B cell (primary cell): ENCODE measurements around the gene FIGNL2. TPM values are rescaled to one million over a fixed set of nuclear protein-coding genes. Genes with fewer than 3 reads are reported as not detected.
A peak's percentile ranks its signal among the peaks of the same experiment; 100 is the strongest.
"Not testable (repeated sequence)": the region's sequence is repeated elsewhere in the genome, so short reads cannot be mapped to it uniquely, and the experiment has no call there.

Experiments
- ATAC-seq: fragments of 200-7000 bp; cut with Tn5 transposase; one replicate; pipeline ENCODE4 v1.10.0; 2021; ENCODE audit warnings: low read depth, mild to moderate bottlenecking, moderate number of reproducible peaks, moderate library complexity
- CTCF ChIA-PET: fragments of 350-600 bp; sonication (Branson Sonifier 250); formaldehyde crosslinking; loops from one replicate; lab custom pipeline; 2021; ENCODE audit warnings: antibody characterized with exemption, inconsistent platforms; lab: Charles Lee
- POLR2A ChIA-PET: fragments of 350-600 bp; sonication (Branson Sonifier 250); formaldehyde crosslinking; loops from one replicate; lab custom pipeline; 2021; ENCODE audit warnings: antibody characterized with exemption; lab: Charles Lee
- DNase-seq: peaks from one replicate; pipeline ENCODE4 v3.0.0; 2013
- H2AFZ ChIP-seq: 2 replicates; pipeline ENCODE4 v1.6.1; 2012; ENCODE audit warnings: mild to moderate bottlenecking, low read depth, low read length; ENCODE audit not compliant: insufficient read depth, poor library complexity, severe bottlenecking
- H3K27ac ChIP-seq, 2 donors: 1 replicate in 1 of 2; 2 replicates in 1 of 2; pipeline ENCODE4 v1.5.1; 2012 to 2013; ENCODE audit warnings: low read length in 2 of 2, mild to moderate bottlenecking in 2 of 2, moderate library complexity in 1 of 2
- H3K27me3 ChIP-seq, 4 experiments: fragments of 200-600 bp in 1 of 4; sonication (generic) in 1 of 4; replicated peaks in 1 of 4; 1 replicate in 2 of 4; 2 replicates in 2 of 4; pipeline versions ENCODE4 v1.6.1 to v1.7.0; 2013 to 2016; ENCODE audit warnings: low read length in 3 of 4, mild to moderate bottlenecking in 2 of 4, mixed read lengths in 1 of 4, moderate library complexity in 1 of 4; ENCODE audit not compliant: insufficient read depth in 4 of 4, control insufficient read depth in 3 of 4; ENCODE audit errors: control extremely low read depth in 1 of 4
- H3K36me3 ChIP-seq, 2 experiments: replicated peaks in 1 of 2; 1 replicate in 1 of 2; 2 replicates in 1 of 2; pipeline versions ENCODE4 v1.6.1 to v1.7.1; 2013; ENCODE audit warnings: low read length in 1 of 2; ENCODE audit not compliant: insufficient read depth in 2 of 2, control insufficient read depth in 1 of 2; ENCODE audit errors: control extremely low read depth in 1 of 2, extremely low read depth in 1 of 2
- H3K4me1 ChIP-seq, 2 donors: fragments of 200-600 bp in 1 of 2; sonication (generic) in 1 of 2; 1 replicate in 1 of 2; 2 replicates in 1 of 2; pipeline versions ENCODE4 v1.5.1 to v1.6.1; 2013 to 2017; ENCODE audit warnings: low read length in 2 of 2; ENCODE audit not compliant: control insufficient read depth in 2 of 2, insufficient read depth in 2 of 2
- H3K4me2 ChIP-seq: replicated peaks from 2 replicates; pipeline ENCODE3; 2012; ENCODE audit warnings: mild to moderate bottlenecking, low read depth, low read length; ENCODE audit not compliant: poor library complexity, severe bottlenecking
- H3K4me3 ChIP-seq, 5 experiments: fragments of 200-600 bp in 1 of 5; sonication (generic) in 1 of 5; 1 replicate in 3 of 5; 2 replicates in 2 of 5; pipeline versions ENCODE4 v1.5.1 to v1.7.0; 2011 to 2016; ENCODE audit warnings: low read length in 4 of 5, mild to moderate bottlenecking in 4 of 5, low read depth in 2 of 5, control low read depth in 1 of 5, moderate library complexity in 1 of 5; ENCODE audit not compliant: insufficient read depth in 1 of 5; ENCODE audit errors: control extremely low read depth in 1 of 5, extremely low read depth in 1 of 5
- H3K79me2 ChIP-seq: fragments of 200-600 bp; sonication (generic); one replicate; pipeline ENCODE4 v1.6.0; 2016; ENCODE audit warnings: low read length; ENCODE audit not compliant: control insufficient read depth, insufficient read depth
- H3K9ac ChIP-seq: fragments of 200-600 bp; sonication (generic); 2 replicates; pipeline ENCODE4 v1.6.1; 2017; ENCODE audit warnings: mild to moderate bottlenecking, low read length, moderate library complexity
- H3K9me3 ChIP-seq, 3 donors: one replicate each; pipeline versions ENCODE4 v1.6.1 to v1.7.1; 2013; ENCODE audit warnings: low read length in 2 of 3; ENCODE audit not compliant: control insufficient read depth in 2 of 3, insufficient read depth in 1 of 3; ENCODE audit errors: control extremely low read depth in 1 of 3
- H4K20me1 ChIP-seq: 2 replicates; pipeline ENCODE4 v1.6.0; 2012; ENCODE audit warnings: mild to moderate bottlenecking, low read length; ENCODE audit not compliant: insufficient read depth, control insufficient read depth, poor library complexity, severe bottlenecking
- H3K27ac Mint-ChIP-seq: one replicate; pipeline ENCODE4 v1.8.0; 2021; ENCODE audit warnings: mixed read lengths
- H3K27me3 Mint-ChIP-seq: one replicate; pipeline ENCODE4 v1.8.0; 2021; ENCODE audit warnings: mixed read lengths
- H3K4me1 Mint-ChIP-seq: one replicate; pipeline ENCODE4 v1.8.0; 2021; ENCODE audit warnings: mixed read lengths
- H3K4me3 Mint-ChIP-seq: one replicate; pipeline ENCODE4 v1.8.0; 2021; ENCODE audit warnings: mixed read lengths
- H3K9me3 Mint-ChIP-seq: one replicate; pipeline ENCODE4 v1.8.0; 2022; ENCODE audit warnings: mixed read lengths; ENCODE audit not compliant: insufficient read depth
- EZH2 ChIP-seq: IDR thresholded peaks from 2 replicates; pipeline ENCODE4 v1.6.1; 2012; ENCODE audit warnings: borderline replicate concordance, low read depth, mild to moderate bottlenecking, moderate library complexity, low read length; ENCODE audit not compliant: insufficient read depth, poor library complexity, severe bottlenecking
- WGBS: methylation state at CpG from one replicate; pipeline ENCODE4 v1.1.5; 2013; ENCODE audit warnings: missing lambda C conversion rate; ENCODE audit not compliant: insufficient coverage; 5-methylcytosine and 5-hydroxymethylcytosine counted together
- intact Hi-C: fragments of 100-400 bp; cut with micrococcal nuclease; formaldehyde crosslinking; loops from one replicate; pipeline ENCODE4 v1.10.0; 2022
- polyA plus RNA-seq: library from polyadenylated mRNA; depleted of rRNA; stranded (reverse); fragments of >200 nt; gene quantifications from 2 replicates; pipeline ENCODE4 v1.2.3, GENCODE V29; 2012
- total RNA-seq, 2 donors: library from RNA; stranded (reverse); fragments of 120-200 nt in 1 of 2; gene quantifications; 1 replicate in 1 of 2; 2 replicates in 1 of 2; pipeline versions ENCODE4 v1.2.3 to v1.2.4, GENCODE V29; 2013 to 2022
- TF ChIP-seq, protein P1 (sequence below): fragments of 200-600 bp; IDR thresholded peaks from one replicate; pipeline ENCODE4 v1.8.0; 2022; ENCODE audit warnings: antibody characterized with exemption, mild to moderate bottlenecking

Gene FIGNL2
- total and polyA plus RNA-seq, 2 donors (not counting 1 experiment from before 2014, with no cell fraction given) = 0.16 to 0.79 TPM

DNA sequence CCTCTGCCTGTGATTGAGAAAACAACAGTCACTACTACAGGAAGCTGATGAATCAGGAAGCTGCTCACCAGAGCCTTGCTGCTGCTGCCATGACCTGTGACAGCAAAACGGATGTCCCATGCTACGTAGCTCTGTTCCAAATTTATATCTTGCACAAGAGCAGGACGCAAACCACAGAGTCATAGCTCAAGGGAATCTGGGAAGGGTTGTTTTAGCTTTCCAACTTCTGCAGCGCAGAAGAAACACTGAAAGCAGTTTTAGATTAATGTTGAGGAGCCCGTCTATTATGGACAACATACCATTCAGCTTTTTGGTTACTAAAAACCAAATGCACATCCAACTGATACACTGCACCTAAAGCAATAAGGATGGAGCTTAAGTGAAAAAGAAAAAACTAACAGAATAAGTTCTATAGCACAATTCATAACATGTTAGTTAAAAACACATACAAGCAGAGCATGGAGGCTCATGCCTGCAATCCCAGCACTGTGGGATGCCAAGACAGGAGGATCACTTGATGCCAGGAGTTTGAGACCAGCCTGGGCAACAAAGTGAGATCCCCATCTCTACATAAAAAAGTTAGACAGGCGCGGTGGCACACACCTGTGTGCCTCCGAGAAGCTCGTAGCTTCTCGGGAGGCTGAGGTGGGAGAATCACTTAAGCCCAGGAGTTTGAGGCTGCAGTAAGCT lies 37.6 kb upstream of the FIGNL2 start:
- Mint-ChIP-seq H3K4me1 (peaks cover 12% of the 10 kb centered on the region), H3K27ac (peak overlapping the region; percentile 61), H3K4me3 (peak overlapping the region; percentile 49), H3K9me3 (peaks cover 8% of the 10 kb centered on the region), H3K27me3 (peaks cover 3% of the 10 kb centered on the region)
- H3K4me1 ChIP-seq = peaks cover 5 to 19% of the 10 kb centered on the region in 2 donors
- intact Hi-C loops = no loop called here
- DNase-seq (peak; percentile 73), ATAC-seq (peak; percentile 84)
- peak overlapping the region; percentile 36 for H3K9ac ChIP-seq
- H4K20me1 ChIP-seq = no peaks in the 10 kb centered on the region
- CTCF ChIA-PET = interaction anchor here (0.6 to 1.4 kb wide), 6 partner anchors 11 to 139 kb away, joined by 3 to 8 read pairs (median 4); no protein-coding TSS in a partner anchor
- H3K9me3 ChIP-seq = peaks cover 0 to 22% (median 0%) of the 10 kb centered on the region in 3 donors
- POLR2A ChIA-PET = interaction anchor here (0.7 kb wide), 1 partner anchor 608 kb away, joined by 3 read pairs; no protein-coding TSS in a partner anchor
- TF ChIP-seq, protein P1, sequence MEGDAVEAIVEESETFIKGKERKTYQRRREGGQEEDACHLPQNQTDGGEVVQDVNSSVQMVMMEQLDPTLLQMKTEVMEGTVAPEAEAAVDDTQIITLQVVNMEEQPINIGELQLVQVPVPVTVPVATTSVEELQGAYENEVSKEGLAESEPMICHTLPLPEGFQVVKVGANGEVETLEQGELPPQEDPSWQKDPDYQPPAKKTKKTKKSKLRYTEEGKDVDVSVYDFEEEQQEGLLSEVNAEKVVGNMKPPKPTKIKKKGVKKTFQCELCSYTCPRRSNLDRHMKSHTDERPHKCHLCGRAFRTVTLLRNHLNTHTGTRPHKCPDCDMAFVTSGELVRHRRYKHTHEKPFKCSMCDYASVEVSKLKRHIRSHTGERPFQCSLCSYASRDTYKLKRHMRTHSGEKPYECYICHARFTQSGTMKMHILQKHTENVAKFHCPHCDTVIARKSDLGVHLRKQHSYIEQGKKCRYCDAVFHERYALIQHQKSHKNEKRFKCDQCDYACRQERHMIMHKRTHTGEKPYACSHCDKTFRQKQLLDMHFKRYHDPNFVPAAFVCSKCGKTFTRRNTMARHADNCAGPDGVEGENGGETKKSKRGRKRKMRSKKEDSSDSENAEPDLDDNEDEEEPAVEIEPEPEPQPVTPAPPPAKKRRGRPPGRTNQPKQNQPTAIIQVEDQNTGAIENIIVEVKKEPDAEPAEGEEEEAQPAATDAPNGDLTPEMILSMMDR = no peak
- no peak for TF ChIP-seq EZH2
- H3K79me2 ChIP-seq = no peaks in the 10 kb centered on the region
- peak overlapping the region; percentile 44 for H3K4me2 ChIP-seq
- 60% methylated on average over 8 of the region's 10 CpGs for WGBS
- peak overlapping the region in 4 of 5 experiments; percentile 15 to 43 (median 25) for H3K4me3 ChIP-seq
- peak overlapping the region in 1 of 2 donors; percentile 47 for H3K27ac ChIP-seq
- H2AFZ ChIP-seq = peak overlapping the region; percentile 69
- H3K36me3 ChIP-seq = no peaks in the 10 kb centered on the region
- H3K27me3 ChIP-seq = peaks cover 0 to 5% (median 0%) of the 10 kb centered on the region in 4 experiments

DNA sequence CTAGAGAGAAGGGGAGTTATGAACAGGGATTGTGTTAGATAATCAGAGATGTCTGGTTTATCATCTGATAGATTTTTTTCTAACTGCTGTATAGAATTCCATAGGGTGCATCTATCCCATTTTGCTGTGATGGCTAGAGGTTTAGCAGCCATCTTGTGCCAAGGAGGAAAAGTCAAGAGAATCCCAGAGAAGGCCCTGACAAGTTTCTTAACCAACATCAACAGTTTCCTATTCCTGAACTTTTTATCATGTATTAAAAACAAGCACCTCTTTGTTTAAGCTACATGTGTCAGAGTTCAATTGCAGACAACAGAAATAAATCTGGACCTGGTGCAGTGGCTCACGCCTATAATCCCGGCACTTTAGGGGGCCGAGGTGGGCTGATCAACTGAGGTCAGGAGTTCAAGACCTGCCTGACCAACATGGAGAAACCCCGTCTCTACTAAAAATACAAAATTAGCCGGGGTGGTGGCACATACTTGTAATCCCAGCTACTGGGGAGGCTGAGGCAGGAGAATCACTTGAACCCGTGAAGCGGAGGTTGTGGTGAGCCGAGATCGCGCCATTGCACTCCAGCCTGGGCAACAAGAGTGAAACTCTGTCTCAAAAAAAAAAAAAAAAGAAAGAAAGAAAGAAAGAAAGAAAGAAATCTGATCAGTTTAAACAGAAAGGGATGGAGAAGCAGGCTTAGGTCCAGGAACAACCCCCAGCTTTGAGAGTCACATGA lies 36.9 kb upstream of the FIGNL2 start:
- H3K36me3 ChIP-seq = not testable (repeated sequence)

More for the DNA sequence above, 36.9 kb upstream of the FIGNL2 start:
- 92% methylated on average over 6 of the region's 10 CpGs for WGBS
- H3K79me2 ChIP-seq, intact Hi-C loops, H3K27me3 Mint-ChIP-seq, DNase-seq, H4K20me1 ChIP-seq, H3K27me3 ChIP-seq, H3K9me3 Mint-ChIP-seq, ATAC-seq: not testable (repeated sequence)
- Histone ChIP-seq H3K4me3 (peak overlapping the region in 4 of 5 experiments; percentile 15 to 43 (median 25)), H3K4me2 (peak overlapping the region; percentile 44), H3K9ac (peak overlapping the region; percentile 36), H3K4me1 (peaks cover 5 to 19% of the 10 kb centered on the region in 2 donors), H3K9me3 (peaks cover 0 to 23% (median 0%) of the 10 kb centered on the region in 3 donors), H3K27ac (peak overlapping the region in 1 of 2 donors; percentile 47), H2AFZ (peak overlapping the region; percentile 69)
- POLR2A ChIA-PET = interaction anchor here (0.7 kb wide), 1 partner anchor 608 kb away, joined by 3 read pairs; no protein-coding TSS in a partner anchor
- CTCF ChIA-PET = interaction anchor here (0.6 to 1.4 kb wide), 5 partner anchors 11 to 140 kb away, joined by 3 to 8 read pairs (median 5); no protein-coding TSS in a partner anchor
- Mint-ChIP-seq H3K4me3 (peak overlapping the region; percentile 49), H3K4me1 (peaks cover 12% of the 10 kb centered on the region), H3K27ac (peak overlapping the region; percentile 61)
